HEK293 (cell line): Measurements from ENCODE around the gene LHFPL3.

Experiments used
- CTCF ChIP-seq: fragments of 450-650 bp; formaldehyde crosslinking; IDR thresholded peaks from 2 replicates; pipeline ENCODE4 v1.5.1; 2016; ENCODE audit warnings: missing biosample characterization, missing genetic modification characterization
- KLF10 ChIP-seq: fragments of 450-650 bp; IDR thresholded peaks from 2 replicates; pipeline ENCODE4 v1.5.1; 2018; ENCODE audit warnings: missing biosample characterization, mild to moderate bottlenecking, missing genetic modification characterization
- MEIS1 ChIP-seq: sonication (generic); formaldehyde crosslinking; IDR thresholded peaks from 2 replicates; pipeline ENCODE4 v1.8.1; 2022; ENCODE audit warnings: missing genetic modification reagents, mild to moderate bottlenecking, borderline replicate concordance
- PATZ1 ChIP-seq: fragments of 450-650 bp; formaldehyde crosslinking; IDR thresholded peaks from 2 replicates; pipeline ENCODE4 v1.5.1; 2016; ENCODE audit warnings: missing biosample characterization, missing genetic modification characterization
- PRDM6 ChIP-seq: fragments of 450-650 bp; formaldehyde crosslinking; IDR thresholded peaks from 2 replicates; pipeline ENCODE4 v1.5.1; 2017; ENCODE audit warnings: missing biosample characterization, missing genetic modification characterization
- REST ChIP-seq: fragments of 450-650 bp; formaldehyde crosslinking; IDR thresholded peaks from 2 replicates; pipeline ENCODE4 v1.5.1; 2016; ENCODE audit warnings: missing biosample characterization, missing genetic modification characterization
- SP3 ChIP-seq: fragments of 450-650 bp; formaldehyde crosslinking; IDR thresholded peaks from 2 replicates; pipeline ENCODE4 v1.5.1; 2016; ENCODE audit warnings: missing biosample characterization, missing genetic modification characterization
- ZBTB1 ChIP-seq: fragments of 450-650 bp; formaldehyde crosslinking; IDR thresholded peaks from 2 replicates; pipeline ENCODE4 v1.5.1; 2016; ENCODE audit warnings: missing biosample characterization, missing genetic modification characterization
- ZNF560 ChIP-seq: fragments of 450-650 bp; formaldehyde crosslinking; IDR thresholded peaks from 2 replicates; pipeline ENCODE4 v1.5.1; 2017; ENCODE audit warnings: missing biosample characterization, missing genetic modification characterization, borderline replicate concordance
- ZNF621 ChIP-seq: fragments of 450-650 bp; formaldehyde crosslinking; IDR thresholded peaks from 2 replicates; pipeline ENCODE4 v1.5.1; 2017; ENCODE audit warnings: missing biosample characterization, missing genetic modification characterization

- TF ChIP-seq CTCF (tag by site-specific recombination) (no peak), ZBTB1 (tag by site-specific recombination) (no peak), REST (tag by site-specific recombination) (no peak), ZNF560 (tag by site-specific recombination) (no peak), ZNF621 (tag by site-specific recombination) (no peak), SP3 (no peak), KLF10 (tag by site-specific recombination) (no peak), MEIS1 (no peak), PATZ1 (tag by site-specific recombination) (no peak), PRDM6 (tag by site-specific recombination) (no peak)
These were observed 66.8 kb downstream of the LHFPL3 start for GRCh38 chr7:104395162-104395561.
